Measurements from ENCODE around the gene PHYHIPL.

The PHYHIPL gene

GRCh38 chr10:59266321-59266720, 89.9 kb downstream of the PHYHIPL start:
- no peak overlapping the region for H3K9ac ChIP-seq (ENCODE audit: low read depth, low read length)
- H3K27me3 ChIP-seq (ENCODE audit: control insufficient read depth, insufficient read depth, low read length), result no peaks in the 10 kb centered on the region
- no peaks in the 10 kb centered on the region for H3K9me3 ChIP-seq (ENCODE audit: control insufficient read depth, insufficient read depth, low read length)
- no peak overlapping the region for H3K4me3 ChIP-seq (ENCODE audit: low read depth, low read length)
- H3K36me3 ChIP-seq (ENCODE audit: control insufficient read depth, insufficient read depth, low read length), result no peaks in the 10 kb centered on the region
- no peaks in the 10 kb centered on the region for H3K4me1 ChIP-seq (ENCODE audit: control insufficient read depth, insufficient read depth, low read length)

DNA sequence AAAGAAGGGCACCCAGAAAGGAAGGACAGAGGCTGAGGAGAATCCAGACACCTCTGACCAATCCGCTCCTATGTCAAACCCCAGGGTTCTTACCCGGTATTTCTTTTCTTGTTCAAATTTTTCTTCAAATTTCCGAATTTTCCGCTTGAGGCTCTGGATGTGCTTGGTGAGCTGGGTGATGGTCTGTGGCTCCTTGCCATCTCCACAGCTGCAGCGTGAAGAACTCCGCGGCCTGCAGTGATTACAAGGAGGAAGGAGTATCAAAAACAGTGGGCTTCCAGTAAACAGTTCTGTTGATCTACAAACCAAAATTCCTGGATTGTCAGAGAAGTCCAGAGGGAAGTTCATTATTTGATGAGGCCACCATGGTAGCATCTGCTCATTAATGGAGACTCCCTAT, 92.0 kb downstream of the PHYHIPL start:
- no peaks in the 10 kb centered on the region for H3K27me3 ChIP-seq (ENCODE audit: control insufficient read depth, insufficient read depth, low read length)
- no peaks in the 10 kb centered on the region for H3K9me3 ChIP-seq (ENCODE audit: control insufficient read depth, insufficient read depth, low read length)
- H3K9ac ChIP-seq (ENCODE audit: low read depth, low read length), result no peak overlapping the region
- H3K4me3 ChIP-seq (ENCODE audit: low read depth, low read length), result no peak overlapping the region
- H3K36me3 ChIP-seq (ENCODE audit: control insufficient read depth, insufficient read depth, low read length), result no peaks in the 10 kb centered on the region
- H3K4me1 ChIP-seq (ENCODE audit: control insufficient read depth, insufficient read depth, low read length), result no peaks in the 10 kb centered on the region

- Histone ChIP-seq H3K4me3 (ENCODE audit: low read depth, low read length) (no peak overlapping the region), H3K9me3 (ENCODE audit: control insufficient read depth, insufficient read depth, low read length) (no peaks in the 10 kb centered on the region), H3K27me3 (ENCODE audit: control insufficient read depth, insufficient read depth, low read length) (no peaks in the 10 kb centered on the region), H3K36me3 (ENCODE audit: control insufficient read depth, insufficient read depth, low read length) (no peaks in the 10 kb centered on the region), H3K9ac (ENCODE audit: low read depth, low read length) (no peak overlapping the region), H3K4me1 (ENCODE audit: control insufficient read depth, insufficient read depth, low read length) (no peaks in the 10 kb centered on the region)
Measured at GRCh38 chr10:59269651-59270050, 93.2 kb downstream of the PHYHIPL start.

GRCh38 chr10:59270492-59270891, 94.0 kb downstream of the PHYHIPL start:
- Histone ChIP-seq H3K4me1 (ENCODE audit: control insufficient read depth, insufficient read depth, low read length) (no peaks in the 10 kb centered on the region), H3K4me3 (ENCODE audit: low read depth, low read length) (no peak overlapping the region), H3K27me3 (ENCODE audit: control insufficient read depth, insufficient read depth, low read length) (no peaks in the 10 kb centered on the region), H3K9me3 (ENCODE audit: control insufficient read depth, insufficient read depth, low read length) (no peaks in the 10 kb centered on the region), H3K9ac (ENCODE audit: low read depth, low read length) (no peak overlapping the region), H3K36me3 (ENCODE audit: control insufficient read depth, insufficient read depth, low read length) (no peaks in the 10 kb centered on the region)

GRCh38 chr10:59271160-59271559, 94.7 kb downstream of the PHYHIPL start:
- H3K9ac ChIP-seq (ENCODE audit: low read depth, low read length), result no peak overlapping the region
- H3K4me1 ChIP-seq (ENCODE audit: control insufficient read depth, insufficient read depth, low read length), result no peaks in the 10 kb centered on the region
- H3K27me3 ChIP-seq (ENCODE audit: control insufficient read depth, insufficient read depth, low read length), result no peaks in the 10 kb centered on the region

GRCh38 chr10:59272061-59272460, 95.6 kb downstream of the PHYHIPL start:
- Histone ChIP-seq H3K9me3 (ENCODE audit: control insufficient read depth, insufficient read depth, low read length) (no peaks in the 10 kb centered on the region), H3K4me1 (ENCODE audit: control insufficient read depth, insufficient read depth, low read length) (no peaks in the 10 kb centered on the region), H3K4me3 (ENCODE audit: low read depth, low read length) (no peak overlapping the region), H3K36me3 (ENCODE audit: control insufficient read depth, insufficient read depth, low read length) (no peaks in the 10 kb centered on the region), H3K27me3 (ENCODE audit: control insufficient read depth, insufficient read depth, low read length) (no peaks in the 10 kb centered on the region), H3K9ac (ENCODE audit: low read depth, low read length) (no peak overlapping the region)

More at GRCh38 chr10:59271160-59271559, 94.7 kb downstream of the PHYHIPL start:
- H3K9me3 ChIP-seq (ENCODE audit: control insufficient read depth, insufficient read depth, low read length), result no peaks in the 10 kb centered on the region
- no peaks in the 10 kb centered on the region for H3K36me3 ChIP-seq (ENCODE audit: control insufficient read depth, insufficient read depth, low read length)
- H3K4me3 ChIP-seq (ENCODE audit: low read depth, low read length), result no peak overlapping the region

- no peaks in the 10 kb centered on the region for H3K36me3 ChIP-seq (ENCODE audit: control insufficient read depth, insufficient read depth, low read length)
- H3K4me1 ChIP-seq (ENCODE audit: control insufficient read depth, insufficient read depth, low read length), result no peaks in the 10 kb centered on the region
- no peaks in the 10 kb centered on the region for H3K27me3 ChIP-seq (ENCODE audit: control insufficient read depth, insufficient read depth, low read length)
- no peak overlapping the region for H3K4me3 ChIP-seq (ENCODE audit: low read depth, low read length)
- H3K9ac ChIP-seq (ENCODE audit: low read depth, low read length), result no peak overlapping the region
- H3K9me3 ChIP-seq (ENCODE audit: control insufficient read depth, insufficient read depth, low read length), result no peaks in the 10 kb centered on the region
Measured at GRCh38 chr10:59273445-59273844, 97.0 kb downstream of the PHYHIPL start.

GRCh38 chr10:59276133-59276532, 99.7 kb downstream of the PHYHIPL start:
- Histone ChIP-seq H3K9me3 (ENCODE audit: control insufficient read depth, insufficient read depth, low read length) (no peaks in the 10 kb centered on the region), H3K27me3 (ENCODE audit: control insufficient read depth, insufficient read depth, low read length) (no peaks in the 10 kb centered on the region), H3K36me3 (ENCODE audit: control insufficient read depth, insufficient read depth, low read length) (no peaks in the 10 kb centered on the region), H3K4me3 (ENCODE audit: low read depth, low read length) (no peak overlapping the region), H3K4me1 (ENCODE audit: control insufficient read depth, insufficient read depth, low read length) (no peaks in the 10 kb centered on the region), H3K9ac (ENCODE audit: low read depth, low read length) (no peak overlapping the region)

- Histone ChIP-seq H3K9ac (ENCODE audit: low read depth, low read length) (no peak overlapping the region), H3K9me3 (ENCODE audit: control insufficient read depth, insufficient read depth, low read length) (no peaks in the 10 kb centered on the region), H3K36me3 (ENCODE audit: control insufficient read depth, insufficient read depth, low read length) (no peaks in the 10 kb centered on the region), H3K27me3 (ENCODE audit: control insufficient read depth, insufficient read depth, low read length) (no peaks in the 10 kb centered on the region), H3K4me1 (ENCODE audit: control insufficient read depth, insufficient read depth, low read length) (no peaks in the 10 kb centered on the region), H3K4me3 (ENCODE audit: low read depth, low read length) (no peak overlapping the region)
Measured at GRCh38 chr10:59276919-59277318, 100.5 kb downstream of the PHYHIPL start.

DNA sequence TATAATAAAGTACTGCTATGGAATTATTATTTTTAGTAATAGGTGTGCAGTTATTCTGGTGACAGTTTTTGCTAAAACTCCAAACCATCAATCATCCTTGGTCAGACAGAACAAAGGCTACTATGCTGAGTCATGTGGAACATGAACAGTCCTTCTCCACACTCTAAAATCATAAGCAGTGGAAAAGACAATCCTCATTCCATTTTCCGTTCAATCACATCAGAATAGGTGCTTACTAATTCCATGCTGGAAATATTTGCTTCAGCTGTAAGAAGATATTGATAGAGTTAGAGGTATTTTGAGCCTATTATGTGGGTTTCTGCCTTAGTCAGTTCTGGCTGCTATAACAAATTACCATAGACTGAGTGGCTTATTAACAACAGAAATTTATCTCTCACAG, 103.0 kb downstream of the PHYHIPL start:
- H3K9ac ChIP-seq (ENCODE audit: low read depth, low read length), result no peak overlapping the region
- no peaks in the 10 kb centered on the region for H3K9me3 ChIP-seq (ENCODE audit: control insufficient read depth, insufficient read depth, low read length)
- no peaks in the 10 kb centered on the region for H3K27me3 ChIP-seq (ENCODE audit: control insufficient read depth, insufficient read depth, low read length)
- H3K36me3 ChIP-seq (ENCODE audit: control insufficient read depth, insufficient read depth, low read length), result no peaks in the 10 kb centered on the region
- peaks cover 6% of the 10 kb centered on the region for H3K4me1 ChIP-seq (ENCODE audit: control insufficient read depth, insufficient read depth, low read length)
- H3K4me3 ChIP-seq (ENCODE audit: low read depth, low read length), result no peak overlapping the region

DNA sequence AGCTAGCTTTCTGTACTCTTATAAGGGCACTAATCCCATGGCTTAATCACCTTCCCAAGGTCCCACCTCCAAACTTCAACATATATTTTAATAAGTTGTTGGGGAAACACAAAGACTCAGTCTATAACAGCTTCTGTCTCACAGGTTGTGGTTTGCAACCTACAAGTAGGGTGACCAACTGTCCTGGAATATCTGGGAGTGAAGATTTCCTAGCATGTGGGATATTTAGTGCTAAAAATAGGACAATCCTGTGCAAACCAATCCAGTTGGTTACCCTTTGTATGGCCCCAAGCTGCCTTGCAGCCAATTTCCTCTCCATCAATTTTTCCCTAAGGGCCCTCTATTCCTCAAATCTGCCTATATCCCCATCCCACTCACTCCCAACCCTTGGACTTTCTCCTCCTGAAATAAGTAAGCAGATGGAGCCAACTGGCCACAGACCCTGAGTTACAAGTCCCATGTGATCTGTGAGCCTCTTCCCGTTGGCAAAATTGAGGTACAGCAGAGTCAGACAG, 103.6 kb downstream of the PHYHIPL start:
- Histone ChIP-seq H3K9ac (ENCODE audit: low read depth, low read length) (no peak overlapping the region), H3K4me3 (ENCODE audit: low read depth, low read length) (no peak overlapping the region), H3K9me3 (ENCODE audit: control insufficient read depth, insufficient read depth, low read length) (no peaks in the 10 kb centered on the region), H3K27me3 (ENCODE audit: control insufficient read depth, insufficient read depth, low read length) (no peaks in the 10 kb centered on the region), H3K4me1 (ENCODE audit: control insufficient read depth, insufficient read depth, low read length) (peaks cover 6% of the 10 kb centered on the region), H3K36me3 (ENCODE audit: control insufficient read depth, insufficient read depth, low read length) (no peaks in the 10 kb centered on the region)

DNA sequence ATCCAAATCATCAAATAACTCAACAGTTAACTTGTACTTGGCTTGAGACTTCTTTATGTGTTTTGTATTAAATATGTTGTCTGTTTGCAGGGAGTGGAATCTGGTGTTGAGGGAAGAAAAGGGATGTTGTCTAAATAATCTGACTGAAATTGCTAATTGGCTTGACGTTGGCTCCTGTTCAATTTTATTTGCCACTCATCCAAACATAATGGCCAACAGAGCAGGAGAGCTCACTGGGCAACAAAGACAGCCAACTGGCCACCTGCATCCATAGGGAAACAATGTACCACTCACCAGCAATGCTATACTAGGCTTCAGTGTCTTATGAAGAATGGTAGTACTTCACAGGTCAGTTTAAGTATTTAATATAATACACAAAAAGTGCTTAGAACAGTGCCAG, 105.4 kb downstream of the PHYHIPL start:
- H3K9me3 ChIP-seq (ENCODE audit: control insufficient read depth, insufficient read depth, low read length), result no peaks in the 10 kb centered on the region
- H3K4me1 ChIP-seq (ENCODE audit: control insufficient read depth, insufficient read depth, low read length), result peaks cover 6% of the 10 kb centered on the region
- no peaks in the 10 kb centered on the region for H3K36me3 ChIP-seq (ENCODE audit: control insufficient read depth, insufficient read depth, low read length)
- H3K9ac ChIP-seq (ENCODE audit: low read depth, low read length), result no peak overlapping the region
- no peaks in the 10 kb centered on the region for H3K27me3 ChIP-seq (ENCODE audit: control insufficient read depth, insufficient read depth, low read length)
- no peak overlapping the region for H3K4me3 ChIP-seq (ENCODE audit: low read depth, low read length)

Measured in iPS-15b (cell line).